Measurements from ENCODE around the gene OPCML. TPM values are rescaled to one million over a fixed set of nuclear protein-coding genes. Genes with fewer than 3 reads are reported as not detected.

Gene OPCML
- total RNA-seq, 4 donors from 2014 or later = not detected

DNA sequence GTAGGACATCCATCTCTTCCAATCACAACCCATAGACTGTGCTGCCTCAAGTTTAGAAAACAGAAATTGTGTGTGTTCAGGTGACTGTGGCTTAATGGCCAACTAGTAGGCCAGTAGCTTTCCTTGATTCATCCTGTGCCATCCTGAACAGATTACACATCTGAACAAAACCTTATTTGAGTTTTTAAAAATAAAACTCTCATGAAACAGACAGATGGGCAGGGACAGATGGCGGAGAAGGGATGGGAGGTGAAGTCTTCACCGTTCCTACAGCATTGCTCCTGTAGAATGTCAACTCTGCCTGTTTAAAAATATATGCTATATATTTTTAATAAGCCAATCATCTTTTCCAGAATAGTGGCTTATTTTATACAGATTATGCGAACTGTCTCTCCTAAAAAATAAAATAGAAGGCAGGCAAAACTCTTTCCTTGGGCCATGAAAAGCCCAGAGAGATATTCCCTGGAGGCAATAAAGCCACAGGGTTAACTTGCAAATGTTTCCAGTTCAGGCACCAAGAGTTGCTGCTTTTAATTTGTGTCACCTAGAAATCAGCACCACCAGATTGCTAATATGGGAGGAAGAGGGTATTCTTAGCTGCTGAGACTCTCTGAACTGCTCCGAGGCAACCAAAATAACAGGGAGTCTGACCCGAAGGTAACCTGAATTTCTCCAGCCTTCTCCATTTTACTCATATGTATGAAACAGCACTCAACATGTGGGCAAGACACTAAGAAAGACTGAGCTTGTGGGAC is 861.2 kb downstream of the OPCML start:
- no peak for TF ChIP-seq POLR2AphosphoS5 (IDR thresholded peaks at IDR 0.05)
- no peak for TF ChIP-seq POLR2A (IDR thresholded peaks at IDR 0.05)
- TF ChIP-seq EP300 (IDR thresholded peaks at IDR 0.05; ENCODE audit: low read depth) = no peak
- Histone ChIP-seq H3K4me1 (no peaks in the 10 kb centered on the region), H3K36me3 (no peaks in the 10 kb centered on the region), H3K27me3 (no peaks in the 10 kb centered on the region), H3K9me3 (no peaks in the 10 kb centered on the region), H3K27ac (no peak overlapping the region), H3K4me3 (no peak overlapping the region)
- 79 to 85% methylated on average over 3 to 5 of the region's 5 CpGs for WGBS, 2 donors (ENCODE audit: low coverage in 1 of 2)
- in situ Hi-C loops (cut with MboI; ENCODE audit: low pct_ligation_motif_present in 1 of 4, low pct_unique_long_range_greater_than_20kb in 1 of 4, low sequenced_read_pairs in 3 of 4) (no loop called here), intact Hi-C loops (cut with DNase I; ENCODE audit: low total_unique reads) (no loop called here)
- no peak for DNase-seq

- H3K9me3 ChIP-seq = no peaks in the 10 kb centered on the region
- TF ChIP-seq POLR2A (IDR thresholded peaks at IDR 0.05) (no peak), EP300 (IDR thresholded peaks at IDR 0.05; ENCODE audit: low read depth) (no peak), POLR2AphosphoS5 (IDR thresholded peaks at IDR 0.05) (no peak)
- TF ChIP-seq, protein P1, sequence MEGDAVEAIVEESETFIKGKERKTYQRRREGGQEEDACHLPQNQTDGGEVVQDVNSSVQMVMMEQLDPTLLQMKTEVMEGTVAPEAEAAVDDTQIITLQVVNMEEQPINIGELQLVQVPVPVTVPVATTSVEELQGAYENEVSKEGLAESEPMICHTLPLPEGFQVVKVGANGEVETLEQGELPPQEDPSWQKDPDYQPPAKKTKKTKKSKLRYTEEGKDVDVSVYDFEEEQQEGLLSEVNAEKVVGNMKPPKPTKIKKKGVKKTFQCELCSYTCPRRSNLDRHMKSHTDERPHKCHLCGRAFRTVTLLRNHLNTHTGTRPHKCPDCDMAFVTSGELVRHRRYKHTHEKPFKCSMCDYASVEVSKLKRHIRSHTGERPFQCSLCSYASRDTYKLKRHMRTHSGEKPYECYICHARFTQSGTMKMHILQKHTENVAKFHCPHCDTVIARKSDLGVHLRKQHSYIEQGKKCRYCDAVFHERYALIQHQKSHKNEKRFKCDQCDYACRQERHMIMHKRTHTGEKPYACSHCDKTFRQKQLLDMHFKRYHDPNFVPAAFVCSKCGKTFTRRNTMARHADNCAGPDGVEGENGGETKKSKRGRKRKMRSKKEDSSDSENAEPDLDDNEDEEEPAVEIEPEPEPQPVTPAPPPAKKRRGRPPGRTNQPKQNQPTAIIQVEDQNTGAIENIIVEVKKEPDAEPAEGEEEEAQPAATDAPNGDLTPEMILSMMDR (IDR thresholded peaks at IDR 0.05) = no peak
- DNase-seq = no peak
- no peak overlapping the region for H3K27ac ChIP-seq
- no peaks in the 10 kb centered on the region for H3K4me1 ChIP-seq
- 81 to 83% methylated on average over 5 of the region's 5 CpGs for WGBS, 2 donors (ENCODE audit: low coverage in 1 of 2)
- H3K27me3 ChIP-seq = no peaks in the 10 kb centered on the region
- H3K36me3 ChIP-seq = no peaks in the 10 kb centered on the region
- in situ Hi-C loops (cut with MboI; ENCODE audit: low pct_ligation_motif_present in 1 of 4, low pct_unique_long_range_greater_than_20kb in 1 of 4, low sequenced_read_pairs in 3 of 4) = no loop called here
- no peak overlapping the region for H3K4me3 ChIP-seq
- intact Hi-C loops (cut with DNase I; ENCODE audit: low total_unique reads) = no loop called here
Observed at GRCh38 chr11:132669949-132670348, 862.4 kb downstream of the OPCML start.

DNA sequence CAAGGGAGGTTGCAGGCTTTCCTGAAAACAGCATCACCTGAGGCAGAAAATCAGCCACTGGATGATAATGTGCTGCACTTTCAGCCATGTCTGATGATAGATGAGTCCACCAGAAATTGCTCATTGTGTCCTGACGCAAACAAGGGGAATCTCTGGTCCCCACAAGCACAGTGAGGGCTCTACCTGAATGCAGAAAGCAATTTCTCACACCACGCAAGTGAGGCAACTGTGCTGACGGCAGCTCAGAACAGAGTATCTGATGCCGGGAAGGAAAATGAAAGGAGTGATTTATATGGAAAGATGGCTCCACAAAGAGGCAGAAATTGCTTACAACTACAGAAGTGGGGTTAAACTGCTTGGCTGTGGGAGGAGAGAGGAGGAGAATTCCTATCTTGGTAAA is 867.1 kb downstream of the OPCML start:
- Histone ChIP-seq H3K27me3 (no peaks in the 10 kb centered on the region), H3K9me3 (peaks cover 0 to 4% of the 10 kb centered on the region in 2 donors), H3K27ac (no peak overlapping the region), H3K4me3 (no peak overlapping the region), H3K36me3 (no peaks in the 10 kb centered on the region), H3K4me1 (no peaks in the 10 kb centered on the region)
- DNase-seq = no peak
- TF ChIP-seq EP300 (IDR thresholded peaks at IDR 0.05; ENCODE audit: low read depth) (no peak), POLR2A (IDR thresholded peaks at IDR 0.05) (no peak), POLR2AphosphoS5 (IDR thresholded peaks at IDR 0.05) (no peak)
- TF ChIP-seq, protein P1 (IDR thresholded peaks at IDR 0.05) = no peak
- intact Hi-C loops (cut with DNase I; ENCODE audit: low total_unique reads) = no loop called here
- in situ Hi-C loops (cut with MboI; ENCODE audit: low pct_ligation_motif_present in 1 of 4, low pct_unique_long_range_greater_than_20kb in 1 of 4, low sequenced_read_pairs in 3 of 4) = no loop called here
- 77 to 91% methylated on average over 3 to 4 of the region's 4 CpGs for WGBS, 2 donors (ENCODE audit: low coverage in 1 of 2)

- no peak for DNase-seq
- no peaks in the 10 kb centered on the region for H3K4me1 ChIP-seq
- in situ Hi-C loops (cut with MboI; ENCODE audit: low pct_ligation_motif_present in 1 of 4, low pct_unique_long_range_greater_than_20kb in 1 of 4, low sequenced_read_pairs in 3 of 4) (no loop called here), intact Hi-C loops (cut with DNase I; ENCODE audit: low total_unique reads) (no loop called here)
- TF ChIP-seq, protein P1 (IDR thresholded peaks at IDR 0.05) = no peak
- TF ChIP-seq EP300 (IDR thresholded peaks at IDR 0.05; ENCODE audit: low read depth) (no peak), POLR2A (IDR thresholded peaks at IDR 0.05) (no peak), POLR2AphosphoS5 (IDR thresholded peaks at IDR 0.05) (no peak)
- no peaks in the 10 kb centered on the region for H3K27me3 ChIP-seq
- no peak overlapping the region for H3K27ac ChIP-seq
- H3K36me3 ChIP-seq = no peaks in the 10 kb centered on the region
- WGBS, 2 donors (ENCODE audit: low coverage in 1 of 2) = 90% methylated on average over 2 of the region's 2 CpGs; no CpG with 5 or more reads in 1 of the 2 donors
- H3K9me3 ChIP-seq = no peaks in the 10 kb centered on the region
- H3K4me3 ChIP-seq = no peak overlapping the region
Observed at GRCh38 chr11:132658696-132659095, 873.6 kb downstream of the OPCML start.

All from transverse colon (tissue), 4 donors.